GM23248 (cell line): Measurements from ENCODE around the gene GIGYF2.

ENCODE experiments used
- EZH2 ChIP-seq: fragments of 200-600 bp; sonication (generic); IDR thresholded peaks from 2 replicates; pipeline ENCODE4 v1.6.1; 2018; ENCODE audit warnings: antibody characterized with exemption, mild to moderate bottlenecking; ENCODE audit not compliant: insufficient read depth, poor library complexity, severe bottlenecking
- EZH2phosphoT487 ChIP-seq: fragments of 200-600 bp; sonication (generic); IDR thresholded peaks from 2 replicates; pipeline ENCODE4 v1.6.1; 2018; ENCODE audit warnings: antibody characterized with exemption, moderate library complexity, mild to moderate bottlenecking, low read depth; ENCODE audit not compliant: insufficient read depth

- TF ChIP-seq EZH2 = no peak
- no peak for TF ChIP-seq EZH2phosphoT487
Observed at GRCh38 chr2:232870766-232871371, 173.7 kb downstream of the GIGYF2 start.
